Measurements from ENCODE around the gene PNPLA5.
"Not testable (repeated sequence)": the region's sequence is repeated elsewhere in the genome, so short reads cannot be mapped to it uniquely, and the experiment has no call there.

PNPLA5 gene

GRCh38 chr22:43905681-43906080 is 13.9 kb upstream of the PNPLA5 start:
- Histone ChIP-seq H3K79me2 (no peaks in the 10 kb centered on the region), H3K27ac (no peak overlapping the region), H2AFZ (no peak overlapping the region), H3K4me1 (no peaks in the 10 kb centered on the region), H3K4me3 (ENCODE audit: low read depth, low read length) (no peak overlapping the region), H3K36me3 (ENCODE audit: control insufficient read depth, insufficient read depth, low read length) (no peaks in the 10 kb centered on the region), H3K9ac (no peak overlapping the region), H3K4me2 (ENCODE audit: low read length) (no peak overlapping the region), H3K9me3 (ENCODE audit: control insufficient read depth, low read length) (no peaks in the 10 kb centered on the region), H3K27me3 (ENCODE audit: control insufficient read depth, insufficient read depth, low read length) (no peaks in the 10 kb centered on the region)
- TF ChIP-seq, protein P1, sequence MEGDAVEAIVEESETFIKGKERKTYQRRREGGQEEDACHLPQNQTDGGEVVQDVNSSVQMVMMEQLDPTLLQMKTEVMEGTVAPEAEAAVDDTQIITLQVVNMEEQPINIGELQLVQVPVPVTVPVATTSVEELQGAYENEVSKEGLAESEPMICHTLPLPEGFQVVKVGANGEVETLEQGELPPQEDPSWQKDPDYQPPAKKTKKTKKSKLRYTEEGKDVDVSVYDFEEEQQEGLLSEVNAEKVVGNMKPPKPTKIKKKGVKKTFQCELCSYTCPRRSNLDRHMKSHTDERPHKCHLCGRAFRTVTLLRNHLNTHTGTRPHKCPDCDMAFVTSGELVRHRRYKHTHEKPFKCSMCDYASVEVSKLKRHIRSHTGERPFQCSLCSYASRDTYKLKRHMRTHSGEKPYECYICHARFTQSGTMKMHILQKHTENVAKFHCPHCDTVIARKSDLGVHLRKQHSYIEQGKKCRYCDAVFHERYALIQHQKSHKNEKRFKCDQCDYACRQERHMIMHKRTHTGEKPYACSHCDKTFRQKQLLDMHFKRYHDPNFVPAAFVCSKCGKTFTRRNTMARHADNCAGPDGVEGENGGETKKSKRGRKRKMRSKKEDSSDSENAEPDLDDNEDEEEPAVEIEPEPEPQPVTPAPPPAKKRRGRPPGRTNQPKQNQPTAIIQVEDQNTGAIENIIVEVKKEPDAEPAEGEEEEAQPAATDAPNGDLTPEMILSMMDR (IDR thresholded peaks at IDR 0.05), result no peak

DNA sequence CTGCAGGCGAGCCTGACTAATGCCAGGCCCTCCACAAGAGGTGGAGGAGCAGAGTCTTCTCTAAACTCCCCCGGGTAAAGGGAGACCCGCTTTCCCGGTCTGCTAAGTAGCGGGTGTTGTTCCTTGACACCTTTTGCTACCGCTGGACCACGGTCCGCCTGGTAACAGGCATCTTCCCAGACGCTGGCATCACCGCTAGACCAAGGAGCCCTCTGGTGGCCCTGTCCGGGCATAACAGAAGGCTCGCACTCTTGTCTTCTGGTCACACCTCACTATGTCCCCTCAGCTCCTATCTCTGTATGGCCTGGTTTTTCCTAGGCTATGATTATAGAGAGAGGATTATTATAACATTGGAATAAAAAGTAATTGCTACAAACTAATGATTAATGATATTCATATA is 12.6 kb upstream of the PNPLA5 start:
- H3K9ac ChIP-seq; H3K27ac ChIP-seq; H3K4me3 ChIP-seq (ENCODE audit: low read depth, low read length); H3K27me3 ChIP-seq (ENCODE audit: control insufficient read depth, insufficient read depth, low read length); H3K4me2 ChIP-seq (ENCODE audit: low read length); H3K4me1 ChIP-seq; H3K79me2 ChIP-seq; H3K36me3 ChIP-seq (ENCODE audit: control insufficient read depth, insufficient read depth, low read length); H2AFZ ChIP-seq; H3K9me3 ChIP-seq (ENCODE audit: control insufficient read depth, low read length): not testable (repeated sequence)

- H3K27ac ChIP-seq; H3K27me3 ChIP-seq (ENCODE audit: control insufficient read depth, insufficient read depth, low read length); H3K9me3 ChIP-seq (ENCODE audit: control insufficient read depth, low read length); H3K36me3 ChIP-seq (ENCODE audit: control insufficient read depth, insufficient read depth, low read length); H3K9ac ChIP-seq; H2AFZ ChIP-seq; H3K79me2 ChIP-seq; H3K4me3 ChIP-seq (ENCODE audit: low read depth, low read length); H3K4me2 ChIP-seq (ENCODE audit: low read length); H3K4me1 ChIP-seq: not testable (repeated sequence)
Observed at GRCh38 chr22:43903033-43903432, 11.2 kb upstream of the PNPLA5 start.

- H3K9me3 ChIP-seq (ENCODE audit: control insufficient read depth, low read length), result no peaks in the 10 kb centered on the region
- no peak overlapping the region for H3K27ac ChIP-seq
- H2AFZ ChIP-seq, result no peak overlapping the region
- no peaks in the 10 kb centered on the region for H3K27me3 ChIP-seq (ENCODE audit: control insufficient read depth, insufficient read depth, low read length)
- H3K4me2 ChIP-seq (ENCODE audit: low read length), result no peak overlapping the region
- no peak overlapping the region for H3K9ac ChIP-seq
- H3K4me3 ChIP-seq (ENCODE audit: low read depth, low read length), result no peak overlapping the region
- TF ChIP-seq, protein P1 (IDR thresholded peaks at IDR 0.05), result no peak
- no peaks in the 10 kb centered on the region for H3K4me1 ChIP-seq
- no peaks in the 10 kb centered on the region for H3K36me3 ChIP-seq (ENCODE audit: control insufficient read depth, insufficient read depth, low read length)
- no peaks in the 10 kb centered on the region for H3K79me2 ChIP-seq
Observed at GRCh38 chr22:43901976-43902643, 10.3 kb upstream of the PNPLA5 start.

GRCh38 chr22:43900206-43900605 is 8.4 kb upstream of the PNPLA5 start:
- Histone ChIP-seq H3K27me3 (ENCODE audit: control insufficient read depth, insufficient read depth, low read length) (no peaks in the 10 kb centered on the region), H3K4me1 (no peaks in the 10 kb centered on the region), H3K79me2 (no peaks in the 10 kb centered on the region), H3K27ac (no peak overlapping the region), H3K36me3 (ENCODE audit: control insufficient read depth, insufficient read depth, low read length) (no peaks in the 10 kb centered on the region), H3K4me3 (ENCODE audit: low read depth, low read length) (no peak overlapping the region), H3K9me3 (ENCODE audit: control insufficient read depth, low read length) (no peaks in the 10 kb centered on the region), H2AFZ (no peak overlapping the region), H3K9ac (no peak overlapping the region), H3K4me2 (ENCODE audit: low read length) (no peak overlapping the region)
- TF ChIP-seq, protein P1 (IDR thresholded peaks at IDR 0.05), result no peak

- Histone ChIP-seq H3K27me3 (ENCODE audit: control insufficient read depth, insufficient read depth, low read length) (no peaks in the 10 kb centered on the region), H3K9ac (no peak overlapping the region), H3K4me1 (no peaks in the 10 kb centered on the region), H3K27ac (no peak overlapping the region), H3K9me3 (ENCODE audit: control insufficient read depth, low read length) (no peaks in the 10 kb centered on the region), H3K4me2 (ENCODE audit: low read length) (no peak overlapping the region), H2AFZ (no peak overlapping the region), H3K79me2 (no peaks in the 10 kb centered on the region), H3K36me3 (ENCODE audit: control insufficient read depth, insufficient read depth, low read length) (no peaks in the 10 kb centered on the region), H3K4me3 (ENCODE audit: low read depth, low read length) (no peak overlapping the region)
- TF ChIP-seq, protein P1 (IDR thresholded peaks at IDR 0.05), result no peak
Observed at GRCh38 chr22:43897751-43898261, 6.0 kb upstream of the PNPLA5 start.

All from parathyroid adenoma (tissue), 2 donors.